ENCODE data around the gene ATXN10.

Gene ATXN10

GRCh38 chr22:45763236-45763624, 91.6 kb downstream of the ATXN10 start:
- no peak for DNase-seq (ENCODE audit: low read depth in 1 of 2, low spot score in 1 of 2)
- in situ Hi-C loops (cut with HindIII; ENCODE audit: low pct_unique_long_range_greater_than_20kb, low sequenced_read_pairs) = no loop called here
- no peak for TF ChIP-seq JUND (IDR thresholded peaks at IDR 0.05; ENCODE audit: low read depth)

- TF ChIP-seq JUND (IDR thresholded peaks at IDR 0.05; ENCODE audit: low read depth) = no peak
- DNase-seq (ENCODE audit: low read depth in 1 of 2, low spot score in 1 of 2) = peak in 1 of 2 experiments; percentile 11
- in situ Hi-C loops (cut with HindIII; ENCODE audit: low pct_unique_long_range_greater_than_20kb, low sequenced_read_pairs) = no loop called here
Observed at GRCh38 chr22:45768490-45768889, 96.9 kb downstream of the ATXN10 start.

GRCh38 chr22:45769569-45770210, 98.1 kb downstream of the ATXN10 start:
- DNase-seq (ENCODE audit: low read depth in 1 of 2, low spot score in 1 of 2) = no peak
- in situ Hi-C loops (cut with HindIII; ENCODE audit: low pct_unique_long_range_greater_than_20kb, low sequenced_read_pairs) = no loop called here
- TF ChIP-seq JUND (IDR thresholded peaks at IDR 0.05; ENCODE audit: low read depth) = no peak

- in situ Hi-C loops (cut with HindIII; ENCODE audit: low pct_unique_long_range_greater_than_20kb, low sequenced_read_pairs) = no loop called here
- no peak for DNase-seq (ENCODE audit: low read depth in 1 of 2, low spot score in 1 of 2)
- no peak for TF ChIP-seq JUND (IDR thresholded peaks at IDR 0.05; ENCODE audit: low read depth)
Observed at GRCh38 chr22:45770506-45770905, 98.9 kb downstream of the ATXN10 start.

- no peak for TF ChIP-seq JUND (IDR thresholded peaks at IDR 0.05; ENCODE audit: low read depth)
- DNase-seq (ENCODE audit: low read depth in 1 of 2, low spot score in 1 of 2) = no peak
- in situ Hi-C loops (cut with HindIII; ENCODE audit: low pct_unique_long_range_greater_than_20kb, low sequenced_read_pairs) = no loop called here
Observed at GRCh38 chr22:45771057-45771456, 99.4 kb downstream of the ATXN10 start.

- in situ Hi-C loops (cut with HindIII; ENCODE audit: low pct_unique_long_range_greater_than_20kb, low sequenced_read_pairs) = no loop called here
- DNase-seq (ENCODE audit: low read depth in 1 of 2, low spot score in 1 of 2) = no peak
- TF ChIP-seq JUND (IDR thresholded peaks at IDR 0.05; ENCODE audit: low read depth) = no peak
Observed at GRCh38 chr22:45771711-45772110, 100.1 kb downstream of the ATXN10 start.

- DNase-seq (ENCODE audit: low read depth in 1 of 2, low spot score in 1 of 2) = no peak
- in situ Hi-C loops (cut with HindIII; ENCODE audit: low pct_unique_long_range_greater_than_20kb, low sequenced_read_pairs) = no loop called here
- no peak for TF ChIP-seq JUND (IDR thresholded peaks at IDR 0.05; ENCODE audit: low read depth)
Observed at GRCh38 chr22:45772743-45773142, 101.1 kb downstream of the ATXN10 start.

GRCh38 chr22:45774001-45774670, 102.5 kb downstream of the ATXN10 start:
- DNase-seq (ENCODE audit: low read depth in 1 of 2, low spot score in 1 of 2) = no peak
- no peak for TF ChIP-seq JUND (IDR thresholded peaks at IDR 0.05; ENCODE audit: low read depth)
- in situ Hi-C loops (cut with HindIII; ENCODE audit: low pct_unique_long_range_greater_than_20kb, low sequenced_read_pairs) = no loop called here

GRCh38 chr22:45775062-45775461, 103.4 kb downstream of the ATXN10 start:
- TF ChIP-seq JUND (IDR thresholded peaks at IDR 0.05; ENCODE audit: low read depth) = no peak
- in situ Hi-C loops (cut with HindIII; ENCODE audit: low pct_unique_long_range_greater_than_20kb, low sequenced_read_pairs) = no loop called here
- DNase-seq (ENCODE audit: low read depth in 1 of 2, low spot score in 1 of 2) = no peak

- in situ Hi-C loops (cut with HindIII; ENCODE audit: low pct_unique_long_range_greater_than_20kb, low sequenced_read_pairs) = no loop called here
- DNase-seq (ENCODE audit: low read depth in 1 of 2, low spot score in 1 of 2) = no peak
- no peak for TF ChIP-seq JUND (IDR thresholded peaks at IDR 0.05; ENCODE audit: low read depth)
Observed at GRCh38 chr22:45775569-45776312, 104.1 kb downstream of the ATXN10 start.

GRCh38 chr22:45776313-45776585, 104.6 kb downstream of the ATXN10 start:
- in situ Hi-C loops (cut with HindIII; ENCODE audit: low pct_unique_long_range_greater_than_20kb, low sequenced_read_pairs) = no loop called here
- TF ChIP-seq JUND (IDR thresholded peaks at IDR 0.05; ENCODE audit: low read depth) = no peak
- DNase-seq (ENCODE audit: low read depth in 1 of 2, low spot score in 1 of 2) = no peak

- peak; percentile 16 to 64 for DNase-seq (ENCODE audit: low read depth in 1 of 2, low spot score in 1 of 2)
- in situ Hi-C loops (cut with HindIII; ENCODE audit: low pct_unique_long_range_greater_than_20kb, low sequenced_read_pairs) = no loop called here
- TF ChIP-seq JUND (IDR thresholded peaks at IDR 0.05; ENCODE audit: low read depth) = 0 out of 2 replicates have a peak, but pooled peaks have one; percentile 23
Observed at GRCh38 chr22:45777046-45777851, 105.6 kb downstream of the ATXN10 start.
